ENCODE results near the gene JAK1. TPM values are rescaled to one million over a fixed set of nuclear protein-coding genes. Genes with fewer than 3 reads are reported as not detected.

Gene JAK1
- total and polyA plus RNA-seq, 2 of the 8 experiments (the other 6 are each of a cell fraction or from before 2014, with no cell fraction given), result 7.8 to 24.5 TPM

DNA sequence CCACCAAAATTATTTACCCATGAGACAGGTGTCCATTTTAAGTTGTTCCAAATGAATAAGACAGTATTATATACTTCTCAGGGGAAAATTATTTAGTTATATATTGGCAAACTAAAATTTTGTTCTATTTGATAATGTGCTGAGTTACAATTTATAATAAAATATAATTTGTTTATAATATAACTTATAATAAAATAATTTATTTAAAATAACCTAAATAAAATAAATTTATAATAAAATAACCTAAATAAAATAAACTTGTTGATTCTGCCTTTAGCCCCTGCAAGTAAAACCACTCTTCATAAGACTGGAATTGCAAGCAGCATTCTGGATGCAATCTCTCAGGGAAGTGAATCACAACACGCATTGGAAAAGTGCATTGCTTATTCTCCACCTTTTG, 151.9 kb downstream of the JAK1 start:
- FAIRE-seq (no peak), DNase-seq (ENCODE audit: low read depth in 1 of 2, low spot score in 2 of 2) (no peak)
- no peak overlapping the region for H3K4me3 ChIP-seq (ENCODE audit: extremely low read depth in 1 of 4, insufficient read depth in 2 of 4, low read depth in 3 of 4, low read length in 4 of 4)
- H3K27ac ChIP-seq (ENCODE audit: low read depth, low read length), result no peak overlapping the region
- no peaks in the 10 kb centered on the region for H3K79me1 ChIP-seq (ENCODE audit: low read depth, low read length)
- H3K27me3 ChIP-seq (replicated peaks in 1 of 4; ENCODE audit: control insufficient read depth in 3 of 4, extremely low read depth in 1 of 4, insufficient read depth in 3 of 4, low read length in 3 of 4), result no peaks in the 10 kb centered on the region
- no peak overlapping the region for H4K5ac ChIP-seq (ENCODE audit: insufficient read length, low read depth, low read length)
- no peak overlapping the region for H2AK5ac ChIP-seq (ENCODE audit: low read depth, low read length)
- H3K18ac ChIP-seq (ENCODE audit: extremely low read depth, low read length), result no peak overlapping the region
- ChIA-PET CTCF (ENCODE audit: partially characterized antibody) (no interaction called here), POLR2A (ENCODE audit: partially characterized antibody) (no interaction called here)
- no peak overlapping the region for H3K14ac ChIP-seq (ENCODE audit: insufficient read length)
- no peak overlapping the region for H2BK12ac ChIP-seq (ENCODE audit: low read depth, low read length)
- H2BK15ac ChIP-seq (ENCODE audit: low read length), result no peak overlapping the region
- H3K23ac ChIP-seq (ENCODE audit: insufficient read length), result no peak overlapping the region
- no peak overlapping the region for H2AFZ ChIP-seq (ENCODE audit: low read length)
- no peak overlapping the region for H4K8ac ChIP-seq (ENCODE audit: extremely low read depth, insufficient read depth, low read length)
- no peak overlapping the region for H2BK20ac ChIP-seq (ENCODE audit: low read length)
- no peaks in the 10 kb centered on the region for H3K23me2 ChIP-seq (ENCODE audit: low read depth, low read length)
- no peak overlapping the region for H2BK5ac ChIP-seq (ENCODE audit: low read depth, low read length)
- no peak overlapping the region for H3K4me2 ChIP-seq (ENCODE audit: insufficient read depth in 1 of 2, low read depth in 2 of 2, low read length in 2 of 2)
- H3K9ac ChIP-seq (replicated peaks in 1 of 4; ENCODE audit: extremely low read depth in 1 of 4, low read depth in 3 of 4, low read length in 3 of 4), result no peak overlapping the region
- H3K4me1 ChIP-seq (replicated peaks in 1 of 4; ENCODE audit: control insufficient read depth in 3 of 4, insufficient read depth in 4 of 4, low read length in 3 of 4), result no peaks in the 10 kb centered on the region
- WGBS, 2 experiments (ENCODE audit: extremely low coverage in 1 of 2, insufficient coverage in 1 of 2, insufficient read length in 1 of 2, insufficient replicate concordance in 2 of 2, low coverage in 1 of 2, low lambda C conversion rate in 2 of 2, missing lambda C conversion rate in 1 of 2), result 100% methylated on average over 1 of the region's 1 CpG; no CpG with 5 or more reads in 1 of the 2 experiments
- no peak overlapping the region for H3K56ac ChIP-seq (replicated peaks; ENCODE audit: insufficient read length, low read depth, low read length)
- no peak overlapping the region for H3K4ac ChIP-seq (replicated peaks; ENCODE audit: insufficient read length, low read depth, low read length)
- no peak overlapping the region for H4K91ac ChIP-seq (replicated peaks; ENCODE audit: insufficient read length, low read length)
- H2BK120ac ChIP-seq (replicated peaks; ENCODE audit: low read depth, low read length), result no peak overlapping the region
- peaks cover 0 to 4% (median 1%) of the 10 kb centered on the region in 4 experiments; a peak in 2 of 8 replicates for H3K36me3 ChIP-seq (ENCODE audit: control insufficient read depth in 2 of 4, insufficient read depth in 4 of 4, low read length in 3 of 4)
- no peaks in the 10 kb centered on the region for H4K20me1 ChIP-seq (replicated peaks in 1 of 2; ENCODE audit: control insufficient read depth in 1 of 2, insufficient read depth in 2 of 2, low read length in 2 of 2)
- H3K79me2 ChIP-seq (ENCODE audit: control insufficient read depth in 1 of 2, insufficient read depth in 2 of 2, low read length in 2 of 2), result no peaks in the 10 kb centered on the region
- H3K9me3 ChIP-seq (ENCODE audit: insufficient read depth in 2 of 2, low read depth in 1 of 2, low read length in 1 of 2), result 0 out of 4 replicates have a peak, but pooled peaks cover 0 to 2% of the 10 kb centered on the region in 2 experiments
- TF ChIP-seq PHF8 (conservative IDR thresholded peaks at IDR 0.05; ENCODE audit: low read depth, low read length) (no peak), BRCA1 (IDR thresholded peaks at IDR 0.05; ENCODE audit: low read depth, low read length) (no peak), POU5F1 (IDR thresholded peaks at IDR 0.05; ENCODE audit: low read depth, low read length) (no peak), CBX8 (IDR thresholded peaks at IDR 0.05; ENCODE audit: borderline replicate concordance, low read depth, low read length) (no peak), KDM1A (IDR thresholded peaks at IDR 0.05; ENCODE audit: borderline replicate concordance, low read length) (no peak), FOSL1 (IDR thresholded peaks at IDR 0.05; ENCODE audit: insufficient read depth, low read depth, low read length) (no peak), HDAC2 (IDR thresholded peaks at IDR 0.05; ENCODE audit: borderline replicate concordance in 1 of 2, low read depth in 2 of 2, low read length in 2 of 2) (no peak), BACH1 (IDR thresholded peaks at IDR 0.05; ENCODE audit: low read length) (no peak), RAD21 (IDR thresholded peaks at IDR 0.05 in 1 of 2, conservative IDR thresholded peaks at IDR 0.05 in 1 of 2; ENCODE audit: low read depth in 2 of 2, low read length in 2 of 2) (no peak), KDM5A (IDR thresholded peaks at IDR 0.05; ENCODE audit: low read length) (no peak), CTBP2 (IDR thresholded peaks at IDR 0.05; ENCODE audit: borderline replicate concordance, insufficient read depth, insufficient read length, low read length) (no peak), MAFK (IDR thresholded peaks at IDR 0.05; ENCODE audit: low read depth, low read length) (no peak), EGR1 (IDR thresholded peaks at IDR 0.05; ENCODE audit: borderline replicate concordance, low read depth, low read length) (no peak), KDM4A (IDR thresholded peaks at IDR 0.05; ENCODE audit: low read depth, low read length, severe bottlenecking) (no peak)

Data from H1 (cell line).